H1 (cell line): ENCODE data around the gene ENSA. TPM values are rescaled to one million over a fixed set of nuclear protein-coding genes. Genes with fewer than 3 reads are reported as not detected.

Source experiments
- CTCF ChIA-PET: fragments of 300-600 bp; sonication (Branson Sonifier 250); formaldehyde crosslinking; loops from one replicate; lab custom pipeline; 2021; ENCODE audit not compliant: partially characterized antibody; lab: Charles Lee
- POLR2A ChIA-PET: fragments of 300-600 bp; sonication (Branson Sonifier 250); formaldehyde crosslinking; loops from one replicate; lab custom pipeline; 2021; ENCODE audit warnings: inconsistent platforms; ENCODE audit not compliant: partially characterized antibody; lab: Charles Lee
- DNase-seq, 2 experiments: peaks; one replicate each; pipeline versions ENCODE4 v3.0.0 to v3.0.0-alpha.2; 2010 to 2022; ENCODE audit warnings: low spot score in 2 of 2, low read depth in 1 of 2, mixed read lengths in 1 of 2
- FAIRE-seq: peaks from 2 replicates; lab custom pipeline; 2011; peaks lifted over from hg19 to GRCh38; lab: Jason Lieb, UNC
- H2AFZ ChIP-seq: 2 replicates; pipeline ENCODE4 v1.8.1; 2012; ENCODE audit warnings: low read length, inconsistent platforms
- H2AK5ac ChIP-seq: 2 replicates; pipeline ENCODE4 v1.6.1; 2013; ENCODE audit warnings: low read depth, low read length
- H2BK120ac ChIP-seq: replicated peaks from 2 replicates; pipeline ENCODE3; 2013; ENCODE audit warnings: low read depth, low read length, inconsistent platforms
- H2BK12ac ChIP-seq: 2 replicates; pipeline ENCODE4 v1.6.1; 2013; ENCODE audit warnings: low read depth, low read length
- H2BK15ac ChIP-seq: 2 replicates; pipeline ENCODE4 v1.6.1; 2013; ENCODE audit warnings: low read length
- H2BK20ac ChIP-seq: 2 replicates; pipeline ENCODE4 v1.6.1; 2013; ENCODE audit warnings: low read length
- H2BK5ac ChIP-seq: 2 replicates; pipeline ENCODE4 v1.6.1; 2013; ENCODE audit warnings: low read depth, low read length
- H3K14ac ChIP-seq: 2 replicates; pipeline ENCODE4 v1.6.1; 2013; ENCODE audit warnings: inconsistent platforms; ENCODE audit not compliant: insufficient read length
- H3K18ac ChIP-seq: 2 replicates; pipeline ENCODE4 v1.6.1; 2013; ENCODE audit warnings: low read length; ENCODE audit errors: extremely low read depth
- H3K23ac ChIP-seq: 2 replicates; pipeline ENCODE4 v1.6.1; 2013; ENCODE audit warnings: inconsistent platforms; ENCODE audit not compliant: insufficient read length
- H3K23me2 ChIP-seq: 2 replicates; pipeline ENCODE4 v1.6.1; 2013; ENCODE audit warnings: low read depth, low read length
- H3K27ac ChIP-seq: 2 replicates; pipeline ENCODE4 v1.6.1; 2011; ENCODE audit warnings: low read depth, low read length, inconsistent platforms
- H3K27me3 ChIP-seq, 4 experiments: replicated peaks in 1 of 4; 1 replicate in 1 of 4; 2 replicates in 3 of 4; pipeline versions ENCODE4 v1.6.1 to v1.8.1; 2011 to 2013; ENCODE audit warnings: low read length in 3 of 4, mild to moderate bottlenecking in 3 of 4, inconsistent platforms in 2 of 4, mixed read lengths in 2 of 4, moderate library complexity in 1 of 4; ENCODE audit not compliant: control insufficient read depth in 3 of 4, insufficient read depth in 3 of 4; ENCODE audit errors: extremely low read depth in 1 of 4
- H3K36me3 ChIP-seq, 4 experiments: 2 replicates each; pipeline versions ENCODE4 v1.6.1 to v1.8.1; 2011 to 2013; ENCODE audit warnings: mild to moderate bottlenecking in 4 of 4, low read length in 3 of 4, moderate library complexity in 2 of 4, control low read depth in 1 of 4, inconsistent platforms in 1 of 4; ENCODE audit not compliant: insufficient read depth in 4 of 4, control insufficient read depth in 2 of 4
- H3K4ac ChIP-seq: replicated peaks from 2 replicates; pipeline ENCODE3; 2013; ENCODE audit warnings: low read length, low read depth, mixed read lengths, inconsistent platforms; ENCODE audit not compliant: insufficient read length
- H3K4me1 ChIP-seq, 4 experiments: replicated peaks in 1 of 4; 1 replicate in 1 of 4; 2 replicates in 3 of 4; pipeline versions ENCODE4 v1.6.1 to v1.8.1; 2011 to 2013; ENCODE audit warnings: low read length in 3 of 4, inconsistent platforms in 2 of 4, mixed read lengths in 1 of 4; ENCODE audit not compliant: insufficient read depth in 4 of 4, control insufficient read depth in 3 of 4
- H3K4me2 ChIP-seq, 2 experiments: 2 replicates each; pipeline versions ENCODE4 v1.6.1 to v1.8.1; 2011 to 2013; ENCODE audit warnings: low read depth in 2 of 2, low read length in 2 of 2, control low read depth in 1 of 2, inconsistent platforms in 1 of 2, mild to moderate bottlenecking in 1 of 2; ENCODE audit not compliant: insufficient read depth in 1 of 2
- H3K4me3 ChIP-seq, 4 experiments: fragments of 200-600, 300-600 bp in 1 of 4; sonication (generic), shearing (Covaris generic), sonication (Bioruptor Twin) in 1 of 4; 2 replicates each; pipeline versions ENCODE4 v1.5.1 to v1.8.1; 2011 to 2016; ENCODE audit warnings: low read length in 4 of 4, low read depth in 3 of 4, control low read depth in 2 of 4, inconsistent platforms in 2 of 4, mild to moderate bottlenecking in 2 of 4, mixed read lengths in 1 of 4, moderate library complexity in 1 of 4; ENCODE audit not compliant: insufficient read depth in 2 of 4; ENCODE audit errors: extremely low read depth in 1 of 4
- H3K56ac ChIP-seq: replicated peaks from 2 replicates; pipeline ENCODE3; 2013; ENCODE audit warnings: low read depth, mild to moderate bottlenecking, mixed read lengths, low read length, inconsistent platforms; ENCODE audit not compliant: insufficient read length
- H3K79me1 ChIP-seq: 2 replicates; pipeline ENCODE4 v1.6.1; 2013; ENCODE audit warnings: low read depth, low read length, control low read depth
- H3K79me2 ChIP-seq, 2 experiments: 2 replicates each; pipeline versions ENCODE4 v1.6.1 to v1.8.1; 2012 to 2013; ENCODE audit warnings: low read length in 2 of 2, mild to moderate bottlenecking in 2 of 2, inconsistent platforms in 1 of 2; ENCODE audit not compliant: insufficient read depth in 2 of 2, control insufficient read depth in 1 of 2
- H3K9ac ChIP-seq, 4 experiments: replicated peaks in 1 of 4; 1 replicate in 1 of 4; 2 replicates in 3 of 4; pipeline versions ENCODE4 v1.6.1 to v1.8.1; 2011 to 2013; ENCODE audit warnings: low read depth in 3 of 4, low read length in 3 of 4, control low read depth in 2 of 4, mild to moderate bottlenecking in 2 of 4, moderate library complexity in 2 of 4, inconsistent platforms in 1 of 4; ENCODE audit errors: extremely low read depth in 1 of 4
- H3K9me3 ChIP-seq, 2 experiments: 2 replicates each; pipeline versions ENCODE4 v1.6.1 to v1.8.1; 2012 to 2013; ENCODE audit warnings: mild to moderate bottlenecking in 2 of 2, moderate library complexity in 2 of 2, control low read depth in 1 of 2, inconsistent platforms in 1 of 2, low read depth in 1 of 2, low read length in 1 of 2, mixed read lengths in 1 of 2; ENCODE audit not compliant: insufficient read depth in 2 of 2
- H4K20me1 ChIP-seq, 2 experiments: replicated peaks in 1 of 2; 2 replicates each; pipeline versions ENCODE3 to v1.8.1; 2011 to 2013; ENCODE audit warnings: inconsistent platforms in 2 of 2, low read length in 2 of 2, mild to moderate bottlenecking in 1 of 2; ENCODE audit not compliant: insufficient read depth in 2 of 2, control insufficient read depth in 1 of 2
- H4K5ac ChIP-seq: 2 replicates; pipeline ENCODE4 v1.6.1; 2013; ENCODE audit warnings: low read length, low read depth, mixed read lengths, inconsistent platforms; ENCODE audit not compliant: insufficient read length
- H4K8ac ChIP-seq: 2 replicates; pipeline ENCODE4 v1.8.0; 2013; ENCODE audit warnings: mild to moderate bottlenecking, moderate library complexity, low read length, inconsistent platforms; ENCODE audit not compliant: insufficient read depth; ENCODE audit errors: extremely low read depth
- H4K91ac ChIP-seq: replicated peaks from 2 replicates; pipeline ENCODE3; 2013; ENCODE audit warnings: low read length, mixed read lengths, inconsistent platforms; ENCODE audit not compliant: insufficient read length
- ASH2L ChIP-seq: fragments of 200-600, 300-600 bp; sonication (generic); IDR thresholded peaks from one replicate; pipeline ENCODE4 v1.7.1; 2017; ENCODE audit warnings: low read length
- BCL11A ChIP-seq, 2 experiments: IDR thresholded peaks; one replicate each; pipeline ENCODE4 v1.6.1; 2011; ENCODE audit warnings: low read depth in 2 of 2, low read length in 2 of 2, mild to moderate bottlenecking in 2 of 2
- CHD1 ChIP-seq: IDR thresholded peaks from 2 replicates; pipeline ENCODE4 v1.6.1; 2012; ENCODE audit warnings: low read depth, low read length, improper control_type of control experiment
- CTBP2 ChIP-seq: IDR thresholded peaks from 2 replicates; pipeline ENCODE4 v1.7.0; 2011; ENCODE audit warnings: borderline replicate concordance, mild to moderate bottlenecking, moderate library complexity, mixed read lengths, low read length; ENCODE audit not compliant: insufficient read depth, insufficient read length
- GTF2F1 ChIP-seq: IDR thresholded peaks from 2 replicates; pipeline ENCODE4 v1.6.1; 2012; ENCODE audit warnings: low read depth, low read length, improper control_type of control experiment, borderline replicate concordance
- KDM1A ChIP-seq: fragments of 200-600, 300-600 bp; sonication (generic); IDR thresholded peaks from 2 replicates; pipeline ENCODE4 v1.7.1; 2016; ENCODE audit warnings: mild to moderate bottlenecking, low read length, borderline replicate concordance
- MAFK ChIP-seq: IDR thresholded peaks from 2 replicates; pipeline ENCODE4 v1.6.1; 2012; ENCODE audit warnings: low read depth, mild to moderate bottlenecking, improper control_type of control experiment, low read length
- MAX ChIP-seq: IDR thresholded peaks from 2 replicates; pipeline ENCODE4 v1.6.1; 2012; ENCODE audit warnings: inconsistent platforms
- NRF1 ChIP-seq: IDR thresholded peaks from 2 replicates; pipeline ENCODE4 v1.6.1; 2011; ENCODE audit warnings: mild to moderate bottlenecking, low read depth, low read length, improper control_type of control experiment
- PHF8 ChIP-seq: fragments of 200-600 bp; sonication (generic); conservative IDR thresholded peaks from 2 replicates; pipeline ENCODE4 v1.7.1; 2012; ENCODE audit warnings: low read depth, mild to moderate bottlenecking, inconsistent platforms, low read length, moderate library complexity
- POLR2A ChIP-seq, 2 experiments: IDR thresholded peaks; 1 replicate in 1 of 2; 2 replicates in 1 of 2; pipeline ENCODE4 v1.6.1; 2011; ENCODE audit warnings: low read depth in 2 of 2, low read length in 2 of 2, mild to moderate bottlenecking in 2 of 2; ENCODE audit errors: control extremely low read depth in 1 of 2
- RAD21 ChIP-seq, 2 experiments: IDR thresholded peaks in 1 of 2; conservative IDR thresholded peaks in 1 of 2; 2 replicates each; pipeline ENCODE4 v1.6.1; 2011; ENCODE audit warnings: low read depth in 2 of 2, low read length in 2 of 2, improper control_type of control experiment in 1 of 2, inconsistent platforms in 1 of 2, mild to moderate bottlenecking in 1 of 2, moderate library complexity in 1 of 2
- RBBP5 ChIP-seq: IDR thresholded peaks from 2 replicates; pipeline ENCODE4 v1.7.1; 2012; ENCODE audit warnings: low read depth, mild to moderate bottlenecking, inconsistent platforms, low read length, moderate library complexity, borderline replicate concordance
- TAF7 ChIP-seq: optimal IDR thresholded peaks from 2 replicates; pipeline ENCODE3; 2011; ENCODE audit warnings: low read depth, mild to moderate bottlenecking, inconsistent platforms, low read length, moderate library complexity, borderline replicate concordance
- WGBS, 2 experiments: shearing (Covaris generic) in 1 of 2; methylation state at CpG; one replicate each; pipeline versions ENCODE4 v1.1.6 to v1.1.7; 2013 to 2015; ENCODE audit warnings: low lambda C conversion rate in 2 of 2, mixed read lengths in 2 of 2, inconsistent platforms in 1 of 2, low coverage in 1 of 2, missing lambda C conversion rate in 1 of 2; ENCODE audit not compliant: insufficient replicate concordance in 2 of 2, insufficient coverage in 1 of 2, insufficient read length in 1 of 2; ENCODE audit errors: extremely low coverage in 1 of 2, missing lambda C conversion rate in 1 of 2; 5-methylcytosine and 5-hydroxymethylcytosine counted together
- polyA plus RNA-seq, 7 experiments: library from polyadenylated mRNA; depleted of rRNA in 3 of 7; stranded (reverse) in 5 of 7; unstranded in 2 of 7; fragments of >200 nt in 5 of 7; fragments of 200-250 nt in 2 of 7; gene quantifications; 1 replicate in 5 of 7; 2 replicates in 1 of 7; 4 replicates in 1 of 7; pipeline versions ENCODE4 v1.2.1 to v1.2.3, GENCODE V29; 2011 to 2013; ENCODE audit warnings: missing spikeins in 2 of 7, mixed read lengths in 2 of 7
- total RNA-seq: library from RNA; stranded (reverse); fragmentation: NEBNext Ultra II Directional; extraction: Animal tissue kit (Norgen Biotek cat#: 25700); gene quantifications from 2 replicates; pipeline ENCODE4 v1.2.1, GENCODE V29; 2021

Gene ENSA
- total and polyA plus RNA-seq, 2 of the 8 experiments (the other 6 are each of a cell fraction or from before 2014, with no cell fraction given) = 48.2 to 229 TPM

GRCh38 chr1:150661156-150661555 lies 31.7 kb upstream of the ENSA start:
- Histone ChIP-seq H2AFZ (no peak overlapping the region), H3K9ac (no peak overlapping the region), H3K4ac (no peak overlapping the region), H2BK15ac (no peak overlapping the region), H3K27ac (no peak overlapping the region), H3K4me1 (no peaks in the 10 kb centered on the region), H2BK120ac (no peak overlapping the region), H3K4me3 (no peak overlapping the region), H3K14ac (no peak overlapping the region), H3K79me1 (no peaks in the 10 kb centered on the region), H2BK12ac (no peak overlapping the region), H3K18ac (no peak overlapping the region), H2AK5ac (no peak overlapping the region), H3K4me2 (no peak overlapping the region), H3K79me2 (no peaks in the 10 kb centered on the region), H4K91ac (no peak overlapping the region), H2BK5ac (no peak overlapping the region), H3K23me2 (no peaks in the 10 kb centered on the region), H3K56ac (no peak overlapping the region), H3K36me3 (peaks cover 0 to 30% (median 11%) of the 10 kb centered on the region in 4 experiments; a peak in 5 of 8 replicates), H2BK20ac (no peak overlapping the region), H4K5ac (no peak overlapping the region), H4K20me1 (no peaks in the 10 kb centered on the region), H3K23ac (no peak overlapping the region), H4K8ac (no peak overlapping the region), H3K9me3 (no peaks in the 10 kb centered on the region), H3K27me3 (no peaks in the 10 kb centered on the region)
- CTCF ChIA-PET = interaction anchor here (1.5 kb wide), 1 partner anchor 11 kb away, joined by 3 read pairs; no protein-coding TSS in a partner anchor
- POLR2A ChIA-PET = interaction anchor here (1.1 to 1.2 kb wide), 2 partner anchors 10 to 82 kb away, joined by 3 read pairs; partner anchors contain the start of gene MCL1
- no peak for FAIRE-seq
- 95% methylated on average over 5 of the region's 5 CpGs; no CpG with 5 or more reads in 1 of the 2 experiments for WGBS, 2 experiments
- no peak for DNase-seq
- TF ChIP-seq TAF7 = no peak
- no peak for TF ChIP-seq BCL11A (IDR thresholded peaks at IDR 0.05; ENCODE audit: low read depth in 2 of 2, low read length in 2 of 2)
- TF ChIP-seq RBBP5 = no peak
- TF ChIP-seq CHD1 = no peak
- TF ChIP-seq NRF1 = no peak
- no peak for TF ChIP-seq POLR2A (IDR thresholded peaks at IDR 0.05; ENCODE audit: control extremely low read depth in 1 of 2, low read depth in 2 of 2, low read length in 2 of 2)
- no peak for TF ChIP-seq CTBP2
- TF ChIP-seq ASH2L = no peak
- no peak for TF ChIP-seq PHF8
- no peak for TF ChIP-seq MAFK
- TF ChIP-seq MAX = no peak
- no peak for TF ChIP-seq KDM1A
- TF ChIP-seq RAD21 (IDR thresholded peaks at IDR 0.05 in 1 of 2, conservative IDR thresholded peaks at IDR 0.05 in 1 of 2; ENCODE audit: low read depth in 2 of 2, low read length in 2 of 2) = no peak
- TF ChIP-seq GTF2F1 = no peak
